Subcutaneous adipose tissue (tissue), 4 donors: ENCODE data around the gene UGT2B15. TPM values are rescaled to one million over a fixed set of nuclear protein-coding genes. Genes with fewer than 3 reads are reported as not detected.
"Not testable (repeated sequence)": the region's sequence is repeated elsewhere in the genome, so short reads cannot be mapped to it uniquely, and the experiment has no call there.

ENCODE experiments used
- CTCF ChIP-seq: fragments of 450-650 bp; IDR thresholded peaks from one replicate; pipeline ENCODE4 v1.5.1; 2016; ENCODE audit warnings: low read depth, mild to moderate bottlenecking, control low read depth, antibody characterized with exemption, moderate library complexity
- total RNA-seq, 4 donors: library from RNA; depleted of rRNA; stranded (reverse); fragments of >200 nt; gene quantifications; one replicate each; pipeline ENCODE4 v1.1.0, GENCODE V29; 2016

The UGT2B15 gene
- total RNA-seq: not detected

GRCh38 chr4:68670479-68670939, at the start of gene UGT2B15:
TSS of gene UGT2B15 (minus strand) at chr4:68670652. CDS start at chr4:68670618, 34 bp downstream.
- not testable (repeated sequence) for TF ChIP-seq CTCF

GRCh38 chr4:68719075-68719473, 48.6 kb upstream of the UGT2B15 start:
- TF ChIP-seq CTCF: no peak

- TF ChIP-seq CTCF: no peak
Observed at GRCh38 chr4:68718447-68719074, 48.1 kb upstream of the UGT2B15 start.

GRCh38 chr4:68717999-68718398, 47.5 kb upstream of the UGT2B15 start:
- TF ChIP-seq CTCF: no peak

- no peak for TF ChIP-seq CTCF
Observed at GRCh38 chr4:68714400-68714799, 43.9 kb upstream of the UGT2B15 start.

GRCh38 chr4:68712207-68712606, 41.8 kb upstream of the UGT2B15 start:
- TF ChIP-seq CTCF: no peak

- no peak for TF ChIP-seq CTCF
Observed at GRCh38 chr4:68708566-68708965, 38.1 kb upstream of the UGT2B15 start.
